Lower lobe of right lung (tissue), 2 donors: ENCODE data around the gene TMA7. TPM values are rescaled to one million over a fixed set of nuclear protein-coding genes. Genes with fewer than 3 reads are reported as not detected.

Experiments
- ATAC-seq, 2 donors: fragments of 200-7000 bp; cut with Tn5 transposase; one replicate each; pipeline ENCODE4 v1.9.1; 2020 to 2022; ENCODE audit warnings: mild to moderate bottlenecking in 2 of 2, moderate library complexity in 2 of 2
- DNase-seq: peaks from one replicate; pipeline ENCODE4 v3.0.0-alpha.2; 2020
- H3K27ac ChIP-seq: fragments of 200-600 bp; one replicate; pipeline ENCODE4 v1.8.0; 2022
- H3K27me3 ChIP-seq: fragments of 200-600 bp; one replicate; pipeline ENCODE4 v1.8.0; 2022; ENCODE audit warnings: low read depth
- H3K36me3 ChIP-seq: fragments of 200-600 bp; one replicate; pipeline ENCODE4 v1.8.0; 2022; ENCODE audit warnings: mild to moderate bottlenecking
- H3K4me1 ChIP-seq: fragments of 200-600 bp; one replicate; pipeline ENCODE4 v1.8.0; 2022
- H3K4me3 ChIP-seq: fragments of 200-600 bp; one replicate; pipeline ENCODE4 v1.8.0; 2022; ENCODE audit warnings: mild to moderate bottlenecking
- H3K9me3 ChIP-seq: fragments of 200-600 bp; one replicate; pipeline ENCODE4 v1.8.0; 2022
- CTCF ChIP-seq: fragments of 200-600 bp; IDR thresholded peaks from one replicate; pipeline ENCODE4 v1.8.0; 2022; ENCODE audit warnings: antibody characterized with exemption, mild to moderate bottlenecking
- intact Hi-C: fragments of 100-400 bp; cut with DNase I; formaldehyde crosslinking; loops from one replicate; pipeline ENCODE4 v1.11.0; 2022
- total RNA-seq: library from RNA; stranded (reverse); fragmentation: NEBNext Ultra II Directional; extraction: Animal tissue kit (Norgen Biotek cat#: 25700); gene quantifications from one replicate; pipeline ENCODE4 v1.2.1, GENCODE V29; 2021
- donor health status: DM: no; HTN: yes; CAD: no; lungs with severe emphysema.

The TMA7 gene
- total RNA-seq, 1 donor from 2014 or later = 153 TPM

- ATAC-seq = no peak
- H3K27ac ChIP-seq = no peak overlapping the region
- H3K4me1 ChIP-seq = peaks cover 29% of the 10 kb centered on the region
- peaks cover 43% of the 10 kb centered on the region for H3K36me3 ChIP-seq
- H3K4me3 ChIP-seq = no peak overlapping the region
- intact Hi-C loops = no loop called here
- no peak for TF ChIP-seq CTCF
- H3K27me3 ChIP-seq = no peaks in the 10 kb centered on the region
- H3K9me3 ChIP-seq = no peaks in the 10 kb centered on the region
- no peak for DNase-seq
Observed at GRCh38 chr3:48445277-48445882, 5.3 kb downstream of the TMA7 start.

GRCh38 chr3:48446043-48446424 lies 6.0 kb downstream of the TMA7 start:
- ATAC-seq = no peak
- H3K36me3 ChIP-seq = peaks cover 47% of the 10 kb centered on the region
- H3K27ac ChIP-seq = peak overlapping the region; percentile 96
- no peaks in the 10 kb centered on the region for H3K9me3 ChIP-seq
- no peak for DNase-seq
- TF ChIP-seq CTCF = no peak
- H3K4me3 ChIP-seq = peak overlapping the region; percentile 92
- intact Hi-C loops = no loop called here
- no peaks in the 10 kb centered on the region for H3K27me3 ChIP-seq
- peaks cover 27% of the 10 kb centered on the region for H3K4me1 ChIP-seq

GRCh38 chr3:48446425-48447193 lies 6.6 kb downstream of the TMA7 start, which contains the start of gene ATRIP:
Gene ATRIP, plus strand, starts transcription at chr3:48446737. Its CDS starts 109 bp downstream, at chr3:48446846.
- ATAC-seq (peak; percentile 99 to 100), DNase-seq (peak; percentile 93)
- no peaks in the 10 kb centered on the region for H3K27me3 ChIP-seq
- H3K27ac ChIP-seq = peak within 1 kb of the TSS; percentile 96
- peak within 1 kb of the TSS; percentile 92 for H3K4me3 ChIP-seq
- H3K4me1 ChIP-seq = peaks cover 22% of the 10 kb centered on the region
- no peak for TF ChIP-seq CTCF
- peaks cover 49% of the 10 kb centered on the region for H3K36me3 ChIP-seq
- intact Hi-C loops = no loop called here
- H3K9me3 ChIP-seq = no peaks in the 10 kb centered on the region

GRCh38 chr3:48451270-48451669 lies 11.2 kb downstream of the TMA7 start:
- ATAC-seq = no peak
- peaks cover 60% of the 10 kb centered on the region for H3K36me3 ChIP-seq
- DNase-seq = no peak
- peaks cover 9% of the 10 kb centered on the region for H3K4me1 ChIP-seq
- no peak for TF ChIP-seq CTCF
- H3K27ac ChIP-seq = no peak overlapping the region
- H3K4me3 ChIP-seq = no peak overlapping the region
- intact Hi-C loops = no loop called here
- H3K9me3 ChIP-seq = no peaks in the 10 kb centered on the region
- H3K27me3 ChIP-seq = no peaks in the 10 kb centered on the region

- Histone ChIP-seq H3K4me1 (no peaks in the 10 kb centered on the region), H3K27ac (no peak overlapping the region), H3K9me3 (no peaks in the 10 kb centered on the region), H3K27me3 (no peaks in the 10 kb centered on the region), H3K36me3 (peaks cover 96% of the 10 kb centered on the region), H3K4me3 (no peak overlapping the region)
- no peak for TF ChIP-seq CTCF
- intact Hi-C loops = no loop called here
- no peak for ATAC-seq
- DNase-seq = no peak
Observed at GRCh38 chr3:48456456-48456855, 16.4 kb downstream of the TMA7 start.
